Neural crest cell (in vitro differentiated cells): ENCODE measurements around the gene PRPF39. TPM values are rescaled to one million over a fixed set of nuclear protein-coding genes. Genes with fewer than 3 reads are reported as not detected.

Source experiments
- DNase-seq: peaks from one replicate; pipeline ENCODE4 v3.0.0; 2021; ENCODE audit warnings: low read depth, mixed read lengths, low spot score
- H3K27ac Mint-ChIP-seq: one replicate; pipeline ENCODE4 v1.8.0; 2021; ENCODE audit warnings: mild to moderate bottlenecking, mixed read lengths; ENCODE audit not compliant: unreplicated experiment
- H3K27me3 Mint-ChIP-seq: 2 replicates; pipeline ENCODE4 v1.8.0; 2021; ENCODE audit warnings: low read depth, mild to moderate bottlenecking, mixed read lengths
- H3K36me3 Mint-ChIP-seq: 2 replicates; pipeline ENCODE4 v1.8.0; 2021; ENCODE audit warnings: low read depth, mild to moderate bottlenecking, mixed read lengths
- H3K4me1 Mint-ChIP-seq: 2 replicates; pipeline ENCODE4 v1.8.0; 2021; ENCODE audit warnings: mixed read lengths
- H3K4me3 Mint-ChIP-seq: one replicate; pipeline ENCODE4 v1.8.0; 2021; ENCODE audit warnings: mild to moderate bottlenecking, mixed read lengths
- H3K9me3 Mint-ChIP-seq: 2 replicates; pipeline ENCODE4 v1.8.0; 2021; ENCODE audit warnings: mixed read lengths
- total RNA-seq: library from RNA; stranded (reverse); gene quantifications from 2 replicates; pipeline ENCODE4 v1.2.1, GENCODE V29; 2021
- TF ChIP-seq, protein P1 (sequence below): fragments of 200-600 bp; sonication (generic); conservative IDR thresholded peaks from 2 replicates; pipeline ENCODE4 v1.5.0; 2021; ENCODE audit warnings: antibody characterized with exemption, mild to moderate bottlenecking

The PRPF39 gene
- total RNA-seq, 1 donor from 2014 or later, result 65.3 TPM

DNA sequence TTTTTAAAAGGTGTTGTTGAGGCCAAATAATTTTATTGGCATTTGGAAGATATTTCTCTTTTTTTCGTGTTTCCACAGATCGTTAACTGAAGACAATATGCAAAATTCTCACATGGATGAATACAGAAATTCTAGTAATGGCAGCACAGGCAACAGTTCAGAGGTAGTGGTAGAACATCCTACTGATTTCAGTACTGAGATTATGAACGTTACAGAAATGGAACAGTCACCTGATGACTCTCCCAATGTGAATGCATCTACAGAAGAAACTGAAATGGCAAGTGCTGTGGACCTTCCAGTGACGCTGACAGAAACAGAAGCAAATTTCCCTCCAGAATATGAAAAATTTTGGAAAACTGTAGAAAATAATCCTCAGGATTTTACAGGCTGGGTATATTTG lies 11.2 kb downstream of the PRPF39 start:
- TF ChIP-seq, protein P1, sequence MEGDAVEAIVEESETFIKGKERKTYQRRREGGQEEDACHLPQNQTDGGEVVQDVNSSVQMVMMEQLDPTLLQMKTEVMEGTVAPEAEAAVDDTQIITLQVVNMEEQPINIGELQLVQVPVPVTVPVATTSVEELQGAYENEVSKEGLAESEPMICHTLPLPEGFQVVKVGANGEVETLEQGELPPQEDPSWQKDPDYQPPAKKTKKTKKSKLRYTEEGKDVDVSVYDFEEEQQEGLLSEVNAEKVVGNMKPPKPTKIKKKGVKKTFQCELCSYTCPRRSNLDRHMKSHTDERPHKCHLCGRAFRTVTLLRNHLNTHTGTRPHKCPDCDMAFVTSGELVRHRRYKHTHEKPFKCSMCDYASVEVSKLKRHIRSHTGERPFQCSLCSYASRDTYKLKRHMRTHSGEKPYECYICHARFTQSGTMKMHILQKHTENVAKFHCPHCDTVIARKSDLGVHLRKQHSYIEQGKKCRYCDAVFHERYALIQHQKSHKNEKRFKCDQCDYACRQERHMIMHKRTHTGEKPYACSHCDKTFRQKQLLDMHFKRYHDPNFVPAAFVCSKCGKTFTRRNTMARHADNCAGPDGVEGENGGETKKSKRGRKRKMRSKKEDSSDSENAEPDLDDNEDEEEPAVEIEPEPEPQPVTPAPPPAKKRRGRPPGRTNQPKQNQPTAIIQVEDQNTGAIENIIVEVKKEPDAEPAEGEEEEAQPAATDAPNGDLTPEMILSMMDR, result no peak
- Mint-ChIP-seq H3K4me1 (peaks cover 10% of the 10 kb centered on the region), H3K9me3 (no peaks in the 10 kb centered on the region), H3K27me3 (no peaks in the 10 kb centered on the region), H3K4me3 (no peak overlapping the region), H3K36me3 (peaks cover 25% of the 10 kb centered on the region), H3K27ac (no peak overlapping the region)
- DNase-seq, result no peak

DNA sequence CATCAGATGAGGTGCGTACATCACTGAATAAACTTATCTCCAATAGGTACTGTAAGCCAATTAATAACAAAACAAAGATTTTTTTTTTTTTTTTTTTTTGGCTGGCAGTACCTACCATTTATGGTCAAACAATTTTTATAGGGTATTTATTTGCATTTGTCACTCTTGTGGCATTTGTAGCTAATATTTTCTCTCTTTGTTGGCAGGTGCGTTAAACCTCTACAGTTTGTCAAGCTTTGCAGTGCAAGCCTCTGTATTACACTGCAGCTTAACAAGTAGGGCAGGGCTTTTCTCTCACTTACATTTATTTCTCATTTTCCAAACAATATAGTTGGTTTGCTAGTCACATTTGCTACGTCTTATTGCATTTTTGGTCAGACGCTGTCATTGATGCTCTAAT lies 12.3 kb downstream of the PRPF39 start:
- H3K36me3 Mint-ChIP-seq, result peaks cover 25% of the 10 kb centered on the region
- no peaks in the 10 kb centered on the region for H3K27me3 Mint-ChIP-seq
- no peak overlapping the region for H3K27ac Mint-ChIP-seq

DNA sequence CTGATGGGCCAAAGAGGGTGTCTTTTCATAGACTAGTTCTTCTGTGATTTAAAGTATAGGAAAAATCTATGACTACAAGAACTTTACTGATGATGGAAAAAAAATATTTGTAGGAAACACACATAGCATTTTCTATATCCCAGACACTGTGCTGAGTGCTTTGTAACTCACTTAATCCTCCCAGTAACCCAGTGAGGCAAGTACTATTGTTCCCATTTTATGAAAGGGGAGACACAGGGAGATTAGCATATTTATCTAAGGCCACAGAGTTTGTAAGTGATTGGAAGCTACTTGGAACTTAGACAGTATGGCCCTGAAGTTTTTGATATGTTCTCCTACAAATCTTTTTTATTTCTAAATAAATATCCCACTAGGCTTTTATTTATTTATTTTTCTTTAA lies 19.9 kb downstream of the PRPF39 start:
- H3K36me3 Mint-ChIP-seq, result peaks cover 9% of the 10 kb centered on the region
- TF ChIP-seq, protein P1, result no peak
- no peaks in the 10 kb centered on the region for H3K27me3 Mint-ChIP-seq
- DNase-seq, result no peak
- no peak overlapping the region for H3K4me3 Mint-ChIP-seq
- no peaks in the 10 kb centered on the region for H3K9me3 Mint-ChIP-seq
- no peaks in the 10 kb centered on the region for H3K4me1 Mint-ChIP-seq
- H3K27ac Mint-ChIP-seq, result no peak overlapping the region

More for the DNA sequence above, 12.3 kb downstream of the PRPF39 start:
- Mint-ChIP-seq H3K4me1 (no peaks in the 10 kb centered on the region), H3K9me3 (no peaks in the 10 kb centered on the region), H3K4me3 (no peak overlapping the region)
- TF ChIP-seq, protein P1, result no peak
- no peak for DNase-seq

DNA sequence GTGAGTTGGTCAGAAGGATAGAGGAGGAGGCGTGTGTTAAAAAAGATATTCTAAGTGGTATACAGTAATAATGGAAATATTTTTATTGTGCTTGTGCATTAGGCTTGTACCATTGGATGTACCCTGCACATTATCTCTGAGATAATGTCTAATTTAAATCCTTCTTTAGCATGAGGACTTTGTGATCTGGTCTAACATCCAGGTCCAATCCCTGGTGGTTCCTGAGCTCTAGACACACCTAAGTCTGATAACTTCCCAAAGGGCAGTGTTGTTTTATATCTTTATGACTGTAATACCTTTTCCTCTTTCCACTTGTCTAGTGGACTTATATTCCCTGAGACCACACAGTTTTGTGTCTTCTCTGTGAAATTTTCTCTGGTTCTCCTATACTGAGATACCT lies 20.6 kb downstream of the PRPF39 start:
- TF ChIP-seq, protein P1, result no peak
- Mint-ChIP-seq H3K36me3 (peaks cover 5% of the 10 kb centered on the region), H3K9me3 (no peaks in the 10 kb centered on the region), H3K27me3 (no peaks in the 10 kb centered on the region), H3K27ac (no peak overlapping the region), H3K4me1 (no peaks in the 10 kb centered on the region), H3K4me3 (no peak overlapping the region)
- DNase-seq, result no peak

DNA sequence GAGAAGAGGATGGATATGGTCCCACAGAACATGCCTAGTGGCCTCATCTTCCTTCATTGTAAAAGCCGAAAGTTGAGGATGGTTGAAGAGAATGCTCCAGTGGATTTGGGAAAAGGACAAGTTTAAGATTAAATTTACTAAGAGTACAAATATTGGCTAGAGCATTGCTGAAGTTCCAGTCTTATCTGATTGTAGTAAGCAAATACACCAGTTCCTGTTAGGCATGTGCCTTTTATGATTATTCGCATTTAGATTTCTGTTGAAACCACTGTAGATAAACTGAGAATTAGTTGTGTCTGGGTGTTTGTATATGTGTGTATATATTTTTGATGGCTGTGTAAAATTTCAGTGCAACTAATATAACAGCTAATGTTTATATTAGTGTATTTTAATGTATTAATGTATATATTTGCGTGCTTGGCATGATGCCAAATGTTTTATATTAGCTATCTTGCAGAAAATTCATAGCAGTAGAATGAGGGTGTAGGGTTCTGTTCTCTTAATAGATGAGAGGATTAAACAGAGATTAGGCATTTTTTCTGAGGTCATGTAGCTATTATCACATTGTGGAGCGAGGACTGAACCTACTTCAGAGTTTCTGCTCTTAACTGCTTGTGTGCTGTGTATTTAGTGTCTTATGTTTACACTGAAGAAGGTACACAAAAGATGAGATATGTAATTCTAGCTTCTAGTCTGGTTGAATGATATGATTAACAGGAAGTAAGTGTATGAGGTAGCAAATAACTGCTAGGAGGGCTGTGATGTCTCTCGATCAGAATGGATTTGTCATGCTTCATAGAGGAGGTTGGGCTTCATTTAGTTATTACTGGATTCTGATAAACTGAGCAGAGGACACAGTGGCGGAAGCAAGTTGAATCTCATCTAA lies 29.2 kb downstream of the PRPF39 start:
- Mint-ChIP-seq H3K4me3 (no peak overlapping the region), H3K4me1 (no peaks in the 10 kb centered on the region), H3K27ac (peak overlapping the region; percentile 28), H3K36me3 (peaks cover 5% of the 10 kb centered on the region), H3K9me3 (no peaks in the 10 kb centered on the region), H3K27me3 (no peaks in the 10 kb centered on the region)
- no peak for DNase-seq
- TF ChIP-seq, protein P1, result no peak
